K562 (cell line): ENCODE measurements around the gene TMC8. TPM values are rescaled to one million over a fixed set of nuclear protein-coding genes. Genes with fewer than 3 reads are reported as not detected.

ENCODE experiments used
- CREB1 ChIP-seq, 2 experiments: sonication (generic) in 1 of 2; formaldehyde crosslinking in 1 of 2; IDR thresholded peaks; 2 replicates each; pipeline versions ENCODE4 v1.6.1 to v1.8.0; 2012 to 2022; ENCODE audit warnings: inconsistent platforms in 1 of 2, mild to moderate bottlenecking in 1 of 2, missing genetic modification reagents in 1 of 2, moderate library complexity in 1 of 2
- CREB5 ChIP-seq: fragments of 250-450 bp; sonication (Bioruptor Pico); IDR thresholded peaks from 2 replicates; pipeline ENCODE4 v1.5.0; 2020; ENCODE audit warnings: mild to moderate bottlenecking
- FOXM1 ChIP-seq, 2 experiments: fragments of 450-650 bp in 1 of 2; sonication (generic) in 1 of 2; formaldehyde crosslinking in 1 of 2; IDR thresholded peaks; 2 replicates each; pipeline versions ENCODE4 v1.6.1 to v1.9.0; 2017 to 2022; ENCODE audit warnings: low read depth in 2 of 2, mild to moderate bottlenecking in 2 of 2, missing genetic modification reagents in 1 of 2, moderate library complexity in 1 of 2
- HLTF ChIP-seq: fragments of 450-650 bp; IDR thresholded peaks from 2 replicates; pipeline ENCODE4 v1.6.1; 2016
- HNRNPK ChIP-seq: fragments of 200-400 bp; formaldehyde crosslinking; IDR thresholded peaks from one replicate; pipeline ENCODE4 v1.6.1; 2018; ENCODE audit warnings: mild to moderate bottlenecking, low read depth, low read length; ENCODE audit not compliant: poor library complexity, severe bottlenecking
- MLX ChIP-seq, 2 experiments: fragments of 450-650 bp in 1 of 2; sonication (generic) in 1 of 2; formaldehyde crosslinking; conservative IDR thresholded peaks; 2 replicates each; pipeline versions ENCODE4 v1.4.0 to v1.8.1; 2020 to 2022; ENCODE audit warnings: mild to moderate bottlenecking in 1 of 2, missing genetic modification reagents in 1 of 2
- MNT ChIP-seq, 2 experiments: fragments of 450-650 bp; conservative IDR thresholded peaks; 2 replicates each; pipeline ENCODE4 v1.6.1; 2017; ENCODE audit warnings: mild to moderate bottlenecking in 2 of 2, moderate library complexity in 2 of 2
- NFIC ChIP-seq: fragments of 450-650 bp; IDR thresholded peaks from 2 replicates; pipeline ENCODE4 v1.6.1; 2017; ENCODE audit warnings: mild to moderate bottlenecking, inconsistent platforms
- OTX1 ChIP-seq: fragments of 450-650 bp; formaldehyde crosslinking; IDR thresholded peaks from 2 replicates; pipeline ENCODE4 v1.4.0; 2022; ENCODE audit warnings: mild to moderate bottlenecking
- SIRT6 ChIP-seq: IDR thresholded peaks from one replicate; pipeline ENCODE4 v1.6.1; 2012; ENCODE audit warnings: low read depth, mild to moderate bottlenecking, control low read depth, inconsistent platforms, low read length, moderate library complexity
- TCF3 ChIP-seq: sonication (generic); formaldehyde crosslinking; IDR thresholded peaks from 2 replicates; pipeline ENCODE4 v1.4.0; 2020; ENCODE audit warnings: mild to moderate bottlenecking, missing genetic modification reagents
- TOE1 ChIP-seq, 2 experiments: fragments of 450-650 bp in 1 of 2; sonication (generic) in 1 of 2; formaldehyde crosslinking in 1 of 2; IDR thresholded peaks; 2 replicates each; pipeline versions ENCODE4 v1.7.1 to v1.8.0; 2016 to 2022; ENCODE audit warnings: borderline replicate concordance in 2 of 2, mild to moderate bottlenecking in 2 of 2, antibody characterized with exemption in 1 of 2, inconsistent platforms in 1 of 2, low read depth in 1 of 2, missing genetic modification reagents in 1 of 2, moderate library complexity in 1 of 2
- ZBTB33 ChIP-seq: sonication (generic); formaldehyde crosslinking; IDR thresholded peaks from 2 replicates; pipeline ENCODE4 v1.8.1; 2023; ENCODE audit warnings: mild to moderate bottlenecking, missing genetic modification reagents
- ZFP30 ChIP-seq: fragments of 250-450 bp; sonication (Bioruptor Pico); IDR thresholded peaks from 2 replicates; pipeline ENCODE4 v1.8.0; 2022; ENCODE audit warnings: moderate library complexity, mild to moderate bottlenecking, inconsistent platforms, borderline replicate concordance
- ZHX1 ChIP-seq: fragments of 150-350 bp; conservative IDR thresholded peaks from 2 replicates; pipeline ENCODE4 v1.6.1; 2014; ENCODE audit warnings: low read length
- polyA plus RNA-seq, 8 experiments: library from polyadenylated mRNA; depleted of rRNA in 4 of 8; stranded (reverse) in 5 of 8; unstranded in 3 of 8; fragments of >200 nt; fragmentation: Nextera tagmentation in 2 of 8; fragmentation: Illumina TruSeq in 1 of 8; extraction: Ambion mirVana in 2 of 8; extraction: Trizol in 1 of 8; gene quantifications; 2 replicates each; pipeline versions ENCODE4 v1.2.1 to v1.2.3, GENCODE V29; 2011 to 2014; ENCODE audit warnings: inconsistent platforms in 1 of 8, missing spikeins in 1 of 8
- total RNA-seq, 7 experiments: library from RNA; depleted of rRNA in 6 of 7; stranded (reverse); fragments of >200 nt in 6 of 7; fragmentation: Illumina TruSeq in 2 of 7; extraction: Trizol in 2 of 7; gene quantifications; 2 replicates each; pipeline versions ENCODE4 v1.2.1 to v1.2.3, GENCODE V29; 2011 to 2021; ENCODE audit warnings: low replicate concordance in 1 of 7

TMC8 gene
- total and polyA plus RNA-seq, 9 of the 15 experiments (the other 6 are each of a cell fraction or from before 2014, with no cell fraction given), result 0.13 to 10.9 (median 2.8) TPM

- peak; percentile 48; the same call in 1 of the 2 replicates for TF ChIP-seq ZBTB33 (CRISPR knock-in tag)
- no peak for TF ChIP-seq ZFP30
- peak; percentile 98 for TF ChIP-seq MNT (conservative IDR thresholded peaks at IDR 0.05)
- TF ChIP-seq TCF3 (CRISPR knock-in tag), result peak; percentile 27; the same call in 1 of the 2 replicates
- TF ChIP-seq FOXM1 (IDR thresholded peaks at IDR 0.05; ENCODE audit: low read depth), result peak; percentile 95
- TF ChIP-seq FOXM1 (CRISPR knock-in tag; IDR thresholded peaks at IDR 0.05; ENCODE audit: low read depth), result peak; percentile 98
- no peak for TF ChIP-seq CREB5
- peak; percentile 38; the same call in 1 of the 2 replicates for TF ChIP-seq OTX1
- no peak for TF ChIP-seq MLX (CRISPR knock-in tag; conservative IDR thresholded peaks at IDR 0.05)
- no peak for TF ChIP-seq ZHX1
- peak; percentile 36; the same call in 1 of the 2 replicates for TF ChIP-seq HLTF
- TF ChIP-seq HNRNPK, result no peak
- no peak for TF ChIP-seq SIRT6
- TF ChIP-seq NFIC, result peak; percentile 71
- TF ChIP-seq CREB1 (IDR thresholded peaks at IDR 0.05), result 0 out of 2 replicates have a peak, but pooled peaks have one; percentile 13
- TF ChIP-seq CREB1 (CRISPR knock-in tag; IDR thresholded peaks at IDR 0.05), result peak; percentile 79
- peak; percentile 56; the same call in 1 of the 2 replicates for TF ChIP-seq TOE1 (IDR thresholded peaks at IDR 0.05; ENCODE audit: borderline replicate concordance)
- peak; percentile 84; the same call in 1 of the 2 replicates for TF ChIP-seq TOE1 (CRISPR knock-in tag; IDR thresholded peaks at IDR 0.05; ENCODE audit: borderline replicate concordance, low read depth)
Measured at GRCh38 chr17:78186692-78187595, 56.4 kb downstream of the TMC8 start, which contains the start of the genes AFMID and TK1 (continued).
